ENCODE measurements around the gene TBX1. TPM values are rescaled to one million over a fixed set of nuclear protein-coding genes. Genes with fewer than 3 reads are reported as not detected.
A peak's percentile ranks its signal among the peaks of the same experiment; 100 is the strongest.

TBX1 gene
- total and polyA plus RNA-seq, 8 donors = 4.4 to 12.2 (median 10.1) TPM

- peaks cover 0 to 3% of the 10 kb centered on the region in 2 donors for H3K4me1 ChIP-seq
- DNase-seq = peak in 1 of 4 donors; percentile 45
Measured at GRCh38 chr22:19801340-19802000, 40.9 kb downstream of the TBX1 start.

DNA sequence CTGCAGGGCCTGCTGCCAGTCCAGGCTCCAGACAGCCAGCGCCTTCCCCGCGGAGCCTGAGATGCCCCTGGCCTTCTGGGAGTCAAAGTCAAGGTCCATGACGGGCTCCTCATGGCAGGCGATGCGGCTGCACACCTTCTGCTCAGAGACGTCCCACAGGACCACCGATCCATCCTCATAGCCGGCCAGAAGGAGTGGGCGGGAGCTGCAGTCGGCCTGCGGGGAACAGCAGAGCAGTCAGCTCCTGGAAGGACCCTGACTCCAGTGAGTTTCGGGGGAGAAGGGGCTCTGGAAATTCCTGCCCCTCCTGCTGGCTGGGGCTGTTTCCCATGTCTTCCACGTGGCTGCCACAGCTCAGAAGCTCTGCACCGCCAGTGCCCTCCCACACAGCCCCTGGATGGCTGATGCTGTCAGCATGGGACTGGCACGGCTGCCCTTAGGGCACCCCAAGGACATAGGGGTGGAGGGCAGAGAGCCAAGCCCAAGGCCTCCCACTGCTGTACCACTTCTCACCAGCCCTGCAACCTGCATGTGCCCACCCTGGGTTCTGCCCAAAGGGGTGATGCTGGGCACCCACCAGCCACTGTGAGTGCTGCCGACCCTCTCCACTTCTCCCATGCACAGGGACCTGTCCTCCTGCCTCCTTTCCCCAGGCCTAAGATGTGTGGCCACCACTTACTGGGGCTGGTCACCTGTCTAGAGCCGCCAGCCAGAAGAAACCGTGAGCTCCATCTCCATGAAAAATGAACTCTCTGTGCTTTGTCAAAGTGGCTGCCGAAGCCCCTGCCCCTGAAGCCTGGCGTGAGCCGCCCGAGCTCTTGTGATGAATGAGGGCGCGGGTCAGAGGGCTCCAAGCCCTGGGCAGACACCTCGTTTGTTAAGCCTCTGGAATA lies 41.7 kb downstream of the TBX1 start:
- peaks cover 0 to 5% of the 10 kb centered on the region in 2 donors for H3K36me3 ChIP-seq
- peaks cover 0 to 3% of the 10 kb centered on the region in 2 donors for H3K4me1 ChIP-seq
- H3K27me3 ChIP-seq = no peaks in the 10 kb centered on the region
- TF ChIP-seq, protein P1, sequence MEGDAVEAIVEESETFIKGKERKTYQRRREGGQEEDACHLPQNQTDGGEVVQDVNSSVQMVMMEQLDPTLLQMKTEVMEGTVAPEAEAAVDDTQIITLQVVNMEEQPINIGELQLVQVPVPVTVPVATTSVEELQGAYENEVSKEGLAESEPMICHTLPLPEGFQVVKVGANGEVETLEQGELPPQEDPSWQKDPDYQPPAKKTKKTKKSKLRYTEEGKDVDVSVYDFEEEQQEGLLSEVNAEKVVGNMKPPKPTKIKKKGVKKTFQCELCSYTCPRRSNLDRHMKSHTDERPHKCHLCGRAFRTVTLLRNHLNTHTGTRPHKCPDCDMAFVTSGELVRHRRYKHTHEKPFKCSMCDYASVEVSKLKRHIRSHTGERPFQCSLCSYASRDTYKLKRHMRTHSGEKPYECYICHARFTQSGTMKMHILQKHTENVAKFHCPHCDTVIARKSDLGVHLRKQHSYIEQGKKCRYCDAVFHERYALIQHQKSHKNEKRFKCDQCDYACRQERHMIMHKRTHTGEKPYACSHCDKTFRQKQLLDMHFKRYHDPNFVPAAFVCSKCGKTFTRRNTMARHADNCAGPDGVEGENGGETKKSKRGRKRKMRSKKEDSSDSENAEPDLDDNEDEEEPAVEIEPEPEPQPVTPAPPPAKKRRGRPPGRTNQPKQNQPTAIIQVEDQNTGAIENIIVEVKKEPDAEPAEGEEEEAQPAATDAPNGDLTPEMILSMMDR (IDR thresholded peaks at IDR 0.05) = no peak
- no peaks in the 10 kb centered on the region for H3K9me3 ChIP-seq
- DNase-seq = peak in 1 of 4 donors; percentile 64
- H3K4me3 ChIP-seq = no peak overlapping the region
- no peak for ATAC-seq
- no peak overlapping the region for H3K27ac ChIP-seq
- intact Hi-C loops (cut with DNase I) = no loop called here

More at GRCh38 chr22:19801340-19802000, 40.9 kb downstream of the TBX1 start:
- intact Hi-C loops (cut with DNase I) = no loop called here
- Histone ChIP-seq H3K9me3 (no peaks in the 10 kb centered on the region), H3K36me3 (peaks cover 0 to 5% of the 10 kb centered on the region in 2 donors), H3K27ac (no peak overlapping the region), H3K27me3 (no peaks in the 10 kb centered on the region), H3K4me3 (no peak overlapping the region)
- TF ChIP-seq, protein P1 (IDR thresholded peaks at IDR 0.05) = no peak
- ATAC-seq = no peak

GRCh38 chr22:19802894-19803735 lies 42.5 kb downstream of the TBX1 start:
- H3K4me1 ChIP-seq = peaks cover 0 to 3% of the 10 kb centered on the region in 2 donors
- H3K27ac ChIP-seq = no peak overlapping the region
- no peak for ATAC-seq
- H3K36me3 ChIP-seq = peaks cover 0 to 5% of the 10 kb centered on the region in 2 donors
- TF ChIP-seq, protein P1 (IDR thresholded peaks at IDR 0.05) = no peak
- no peak overlapping the region for H3K4me3 ChIP-seq
- no peaks in the 10 kb centered on the region for H3K27me3 ChIP-seq
- no peaks in the 10 kb centered on the region for H3K9me3 ChIP-seq
- intact Hi-C loops (cut with DNase I) = no loop called here
- peak in 2 of 4 donors; percentile 25 to 58 for DNase-seq

DNA sequence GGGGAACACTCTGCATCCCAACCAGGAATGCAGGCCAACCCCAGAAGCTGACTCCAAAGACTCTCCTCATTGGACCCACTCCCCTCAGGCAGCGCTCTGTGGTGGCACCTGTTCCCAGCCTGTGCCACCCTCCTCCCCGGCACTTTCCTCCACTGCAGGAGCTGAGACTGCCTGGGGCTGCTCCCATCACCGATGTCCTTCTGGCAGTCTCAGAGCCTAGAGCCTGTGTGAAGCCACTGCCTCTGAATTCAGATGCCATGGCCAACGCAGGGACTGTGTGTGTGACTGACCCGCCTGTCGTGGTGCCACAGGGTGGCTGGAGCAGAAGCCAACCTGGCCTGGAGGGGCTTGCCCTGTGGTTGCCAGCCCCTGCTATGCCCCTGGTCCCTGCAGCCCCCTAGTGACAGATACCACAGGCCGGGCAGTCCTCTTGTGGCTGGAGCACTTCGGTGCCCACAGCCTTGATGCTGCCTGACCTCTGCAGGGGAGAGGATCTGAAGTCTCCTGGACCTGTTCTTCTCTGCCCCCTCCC lies 43.2 kb downstream of the TBX1 start:
- no peak for ATAC-seq
- Histone ChIP-seq H3K27me3 (no peaks in the 10 kb centered on the region), H3K9me3 (no peaks in the 10 kb centered on the region), H3K4me3 (no peak overlapping the region), H3K36me3 (peaks cover 0 to 5% of the 10 kb centered on the region in 2 donors), H3K27ac (no peak overlapping the region), H3K4me1 (peaks cover 0 to 3% of the 10 kb centered on the region in 2 donors)
- TF ChIP-seq, protein P1 (IDR thresholded peaks at IDR 0.05) = no peak
- DNase-seq = peak in 2 of 4 donors; percentile 23 to 56
- intact Hi-C loops (cut with DNase I) = no loop called here

Measured in left lung (tissue), 10 donors.